Jurkat, Clone E6-1 (cell line): Measurements from ENCODE around the gene FAM124B.
"Not testable (repeated sequence)": the region's sequence is repeated elsewhere in the genome, so short reads cannot be mapped to it uniquely, and the experiment has no call there.

Experiments
- DNase-seq: peaks from one replicate; pipeline ENCODE4 v3.0.0-alpha.2; 2011; ENCODE audit warnings: low read depth, low spot score
- H3K4me3 ChIP-seq: 2 replicates; pipeline ENCODE4 v1.5.1; 2011; ENCODE audit warnings: mild to moderate bottlenecking, low read length, control low read depth, moderate library complexity

The FAM124B gene

DNA sequence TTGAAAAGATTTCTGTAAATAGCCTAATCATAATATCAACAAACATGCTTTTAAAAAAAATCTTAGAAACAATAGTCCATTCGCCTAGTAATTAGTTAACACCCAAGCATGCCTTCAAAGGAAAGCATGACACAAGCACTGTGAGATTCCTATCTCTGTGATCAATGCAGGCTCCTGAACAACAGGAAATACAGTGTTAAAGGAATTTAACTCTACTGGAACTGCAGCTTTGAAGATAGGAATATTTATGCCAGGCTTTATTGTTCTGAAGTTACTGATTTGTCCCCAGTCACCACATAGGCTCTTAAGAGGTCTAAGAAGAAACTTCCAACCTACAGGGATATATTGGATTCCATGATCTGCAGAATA lies 15.4 kb upstream of the FAM124B start:
- DNase-seq, result no peak
- no peak overlapping the region for H3K4me3 ChIP-seq

DNA sequence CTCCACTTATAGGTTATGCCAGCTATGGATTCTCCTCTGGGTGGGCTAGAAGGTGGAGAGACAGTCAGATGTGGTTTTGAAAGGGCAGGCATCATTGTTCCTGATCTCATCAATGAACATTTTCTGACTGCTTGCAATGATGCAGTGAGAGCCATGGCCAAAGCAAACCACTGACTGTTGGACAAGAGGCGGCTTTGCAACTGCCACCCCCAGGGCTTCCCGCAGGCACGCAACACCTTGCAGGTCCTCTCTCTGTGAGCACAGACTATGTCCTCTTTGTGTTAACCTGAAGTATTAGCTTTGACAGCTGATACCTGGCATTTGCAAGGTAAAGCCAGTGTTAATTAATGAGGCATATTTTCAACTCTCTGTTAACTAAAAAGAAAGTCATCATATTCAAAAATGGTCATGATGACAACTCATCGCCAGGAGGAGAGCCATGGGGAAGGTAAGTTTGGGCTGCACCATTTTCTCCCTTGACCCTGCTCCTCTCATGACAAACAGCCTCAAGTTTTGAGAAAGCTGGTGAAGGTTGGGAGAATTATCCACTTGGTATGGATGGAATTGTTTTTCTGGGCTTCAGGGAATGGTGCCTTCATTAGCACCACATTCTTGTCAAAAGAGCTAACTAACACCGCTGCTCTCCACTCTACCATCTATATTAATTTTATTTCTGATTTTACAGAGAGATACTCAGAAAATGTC lies 14.9 kb upstream of the FAM124B start:
- no peak overlapping the region for H3K4me3 ChIP-seq
- no peak for DNase-seq

GRCh38 chr2:224413381-224413780 lies 11.5 kb upstream of the FAM124B start:
- no peak for DNase-seq
- H3K4me3 ChIP-seq, result no peak overlapping the region

- H3K4me3 ChIP-seq, result no peak overlapping the region
- DNase-seq, result no peak
These were observed 10.5 kb upstream of the FAM124B start for GRCh38 chr2:224412141-224413015.

- H3K4me3 ChIP-seq, result no peak overlapping the region
- no peak for DNase-seq
These were observed 9.1 kb upstream of the FAM124B start for GRCh38 chr2:224410946-224411561.

- no peak overlapping the region for H3K4me3 ChIP-seq
These were observed 6.8 kb upstream of the FAM124B start for GRCh38 chr2:224408676-224409075.

GRCh38 chr2:224407241-224407701 lies 5.4 kb upstream of the FAM124B start:
- no peak overlapping the region for H3K4me3 ChIP-seq
- DNase-seq, result peak; percentile 33

More at GRCh38 chr2:224408676-224409075, 6.8 kb upstream of the FAM124B start:
- no peak for DNase-seq

DNA sequence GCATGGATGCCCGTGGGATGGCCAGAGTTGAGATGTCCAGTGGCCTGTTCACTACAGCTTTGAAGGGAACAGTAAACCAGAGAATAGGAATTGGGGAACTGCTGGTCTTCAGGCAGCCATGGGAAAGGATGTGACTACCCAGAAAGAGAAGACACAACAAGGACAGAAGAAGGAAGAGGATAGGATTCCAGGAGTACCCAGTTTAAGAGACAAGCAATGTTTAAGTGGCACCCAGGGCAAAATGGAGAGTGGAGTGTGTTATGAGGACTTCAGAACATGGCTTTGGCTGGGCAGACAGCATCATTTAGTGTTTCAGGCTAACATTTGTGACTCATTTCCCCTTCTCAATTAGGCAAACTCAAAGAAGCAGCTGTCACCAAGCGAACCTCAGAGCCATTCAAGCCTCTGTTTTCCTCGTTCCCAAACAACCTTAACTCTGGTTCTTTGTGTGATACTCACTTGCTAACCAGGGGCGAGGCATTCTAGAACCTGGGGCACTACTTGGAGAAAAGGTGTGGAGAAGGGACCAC lies 4.0 kb upstream of the FAM124B start:
- H3K4me3 ChIP-seq, result no peak overlapping the region
- no peak for DNase-seq

DNA sequence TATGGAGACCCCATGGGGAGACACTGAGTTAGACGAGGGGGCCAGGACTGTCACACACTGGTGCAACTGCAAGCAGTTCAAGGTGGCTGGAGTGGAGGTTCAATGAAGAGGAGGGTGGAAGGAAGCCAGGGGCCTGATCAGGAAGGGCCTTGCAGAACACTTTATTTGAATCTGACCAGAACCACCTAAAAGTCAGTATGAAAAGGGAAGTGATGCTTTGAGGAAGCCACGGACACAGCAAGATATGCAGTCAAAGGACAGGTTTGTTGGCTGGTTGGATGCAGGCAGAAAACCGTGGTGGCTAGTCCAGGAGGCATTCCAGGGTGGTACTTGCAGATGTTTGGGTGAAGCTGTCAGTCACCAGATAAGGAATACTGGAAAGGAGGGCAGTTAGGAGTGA lies 3.5 kb upstream of the FAM124B start:
- DNase-seq, result no peak
- H3K4me3 ChIP-seq, result no peak overlapping the region

DNA sequence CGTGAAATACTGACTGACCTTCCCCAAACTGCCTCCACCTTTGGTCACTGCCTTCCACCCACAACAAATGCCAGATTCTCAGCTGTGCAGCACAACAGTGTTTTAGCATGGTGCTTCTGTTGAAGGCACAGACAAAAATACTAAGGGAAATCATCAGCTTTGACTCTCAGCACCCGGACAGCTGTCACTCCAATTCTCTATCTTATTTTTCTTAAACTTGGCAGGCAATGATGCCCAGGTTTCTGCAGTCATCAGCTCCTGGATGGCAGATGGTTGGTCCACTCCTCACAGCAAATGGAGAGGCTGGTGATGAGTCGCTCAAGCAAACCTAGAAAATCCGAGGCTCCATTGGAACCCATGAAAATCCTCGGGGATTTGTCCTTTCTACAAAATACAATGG lies 2.9 kb upstream of the FAM124B start:
- DNase-seq, result no peak
- H3K4me3 ChIP-seq, result no peak overlapping the region

DNA sequence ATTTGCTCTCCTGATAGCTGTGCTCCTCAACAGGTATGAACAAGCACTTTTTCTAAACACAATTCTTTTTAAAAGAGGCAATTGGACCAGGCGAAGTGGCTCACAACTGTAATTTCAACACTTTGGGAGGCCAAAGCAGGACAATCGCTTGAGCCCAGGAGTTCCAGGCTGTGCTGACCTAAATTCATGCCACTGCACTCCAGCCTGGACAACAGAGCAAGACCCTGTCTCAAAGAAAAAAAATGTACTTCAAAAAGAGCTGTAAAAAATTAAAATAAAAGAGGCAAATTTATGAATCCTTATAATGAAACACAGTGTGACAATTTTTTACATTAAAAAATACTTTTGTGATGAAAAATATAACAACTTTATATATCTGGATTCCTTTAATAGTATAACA lies 1.8 kb upstream of the FAM124B start:
- no peak overlapping the region for H3K4me3 ChIP-seq
- no peak for DNase-seq

DNA sequence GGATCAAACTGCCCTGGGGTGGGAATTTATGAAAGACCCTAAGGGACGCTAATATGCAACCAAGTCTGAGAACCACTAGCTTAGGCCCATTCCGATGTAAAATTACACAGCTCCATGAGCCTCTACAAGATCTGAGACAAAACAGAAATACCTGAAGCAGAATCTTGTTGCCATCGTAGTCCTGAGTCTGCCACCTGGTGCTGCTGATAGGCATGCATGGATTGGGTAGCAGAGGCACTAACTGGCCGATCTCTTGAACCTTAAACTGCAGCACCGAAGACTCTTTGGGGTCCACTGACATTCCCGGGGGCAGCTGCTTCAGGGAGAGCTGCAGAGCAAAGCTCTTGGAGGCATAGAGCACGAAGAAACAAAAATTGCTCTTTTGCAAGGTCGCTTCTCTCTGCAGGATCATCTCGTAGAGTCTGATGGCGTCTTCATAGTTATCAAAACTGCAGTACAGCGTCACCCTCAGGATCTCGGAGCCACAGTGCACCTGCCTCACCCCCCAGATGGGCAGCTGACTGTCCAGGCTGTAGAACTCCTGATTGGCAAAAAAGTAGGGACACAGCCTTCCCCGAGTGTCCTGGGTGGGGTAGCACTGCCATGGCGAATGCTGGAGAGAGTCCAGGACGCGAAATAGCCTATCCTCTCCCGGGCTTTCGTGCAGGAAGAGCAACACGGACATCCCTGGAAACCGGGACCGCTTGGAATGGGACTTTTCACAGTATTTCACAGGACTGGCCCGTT lies 848 bp downstream of the FAM124B start:
- no peak overlapping the region for H3K4me3 ChIP-seq
- no peak for DNase-seq

DNA sequence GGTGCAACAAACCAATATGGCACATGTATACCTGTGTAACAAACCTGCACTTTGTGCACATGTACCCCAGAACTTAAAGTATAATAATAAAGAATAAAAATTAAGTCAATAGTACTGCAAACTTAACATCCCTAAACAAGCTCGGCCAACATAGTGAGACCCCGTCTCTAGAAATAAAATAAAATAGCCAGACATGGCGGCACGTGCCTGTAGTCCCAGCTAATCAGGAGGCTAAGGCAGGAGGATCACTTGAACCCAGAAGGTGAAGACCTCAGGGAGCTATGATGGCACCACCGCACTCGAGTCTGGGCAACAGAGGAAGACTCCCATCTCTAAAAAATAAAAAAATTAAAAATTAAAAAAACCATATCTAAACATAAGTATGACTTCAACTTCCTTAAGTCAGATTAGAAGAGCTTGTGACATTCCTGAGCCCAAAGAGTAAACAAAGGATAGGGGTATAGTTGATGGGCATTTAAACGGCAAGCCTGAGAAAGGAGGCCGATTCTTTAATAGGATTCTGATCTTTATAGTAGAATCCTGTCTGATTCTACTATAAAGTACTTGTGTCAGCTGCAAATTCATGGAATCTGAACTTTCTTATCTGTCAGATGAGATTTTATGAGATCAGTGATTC lies 1.6 kb downstream of the FAM124B start:
- no peak overlapping the region for H3K4me3 ChIP-seq
- no peak for DNase-seq

DNA sequence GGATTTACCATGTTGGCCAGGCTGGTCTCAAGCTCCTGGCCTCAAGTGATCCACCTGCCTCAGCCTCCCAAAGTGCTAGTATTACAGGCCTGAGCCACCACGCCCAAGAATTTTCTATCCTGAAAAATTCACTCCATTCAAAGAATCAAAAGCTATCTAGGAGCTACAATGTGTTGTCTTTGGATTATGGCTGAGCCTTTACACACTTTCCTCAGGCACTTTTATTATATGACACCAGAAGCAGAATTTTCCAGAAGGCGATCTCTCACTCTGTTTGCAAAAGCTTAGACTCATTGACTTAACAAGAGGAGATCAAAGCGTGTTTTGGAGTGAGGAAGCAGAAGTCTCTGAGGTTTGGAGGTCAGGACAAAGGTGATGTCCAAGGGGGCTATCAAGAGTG lies 3.6 kb downstream of the FAM124B start:
- no peak overlapping the region for H3K4me3 ChIP-seq
- DNase-seq, result no peak

DNA sequence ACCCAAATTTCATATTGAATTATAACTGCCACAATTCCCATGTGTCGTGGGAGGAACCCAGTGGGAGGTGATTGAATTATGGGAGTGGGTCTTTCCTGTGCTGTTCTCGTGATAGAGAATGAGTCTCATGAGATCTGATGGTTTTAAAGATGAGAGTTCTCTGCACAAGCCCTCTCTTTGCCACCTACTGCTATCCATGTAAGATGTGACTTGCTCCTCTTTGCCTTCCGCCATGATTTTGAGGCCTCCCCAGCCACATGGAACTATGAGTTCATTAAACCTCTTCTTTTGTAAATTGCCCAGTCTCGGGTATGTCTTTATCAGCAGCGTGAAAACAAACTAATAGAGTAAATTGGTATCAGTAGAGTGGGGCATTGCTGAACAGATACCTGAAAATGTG lies 4.8 kb downstream of the FAM124B start:
- H3K4me3 ChIP-seq, DNase-seq: not testable (repeated sequence)

DNA sequence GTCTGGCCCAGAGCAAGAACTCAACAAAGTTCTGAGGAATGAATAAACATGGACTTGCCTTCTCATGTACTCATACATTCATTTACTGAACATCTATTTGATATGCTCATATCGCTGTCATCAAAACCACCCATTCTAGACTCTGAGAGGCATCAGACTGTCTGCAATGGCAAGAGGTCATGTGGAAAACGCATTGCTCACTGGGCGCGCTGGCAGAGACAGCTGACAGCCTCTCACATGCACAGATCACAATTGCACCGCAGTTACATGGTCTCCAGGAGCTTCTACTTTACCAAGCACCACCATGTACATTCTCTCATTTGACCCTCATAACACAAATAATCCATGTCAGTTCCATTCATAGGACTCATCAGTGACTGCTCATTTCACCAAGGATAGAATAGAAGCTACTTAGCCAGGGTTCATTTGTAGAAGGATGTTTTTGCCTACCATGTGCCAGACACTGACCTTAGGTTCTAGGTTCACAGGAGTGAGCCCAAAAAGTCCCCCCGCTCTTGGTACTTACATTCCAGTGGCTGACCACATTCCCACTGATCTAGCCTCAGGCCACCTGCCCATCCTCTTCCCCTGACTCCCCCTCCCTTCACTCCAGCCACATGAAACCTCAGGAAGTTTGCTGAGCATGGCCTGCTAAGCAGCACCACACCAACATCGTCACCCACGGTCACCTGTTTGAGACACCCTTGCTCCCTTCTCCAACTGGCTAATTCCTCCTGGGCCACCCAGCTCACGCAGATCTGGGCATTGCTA lies 6.1 kb downstream of the FAM124B start:
- no peak for DNase-seq
- H3K4me3 ChIP-seq, result no peak overlapping the region

- no peak overlapping the region for H3K4me3 ChIP-seq
- no peak for DNase-seq
These were observed 8.6 kb downstream of the FAM124B start for GRCh38 chr2:224393157-224393872.
